ENCODE measurements around the gene CD83. TPM values are rescaled to one million over a fixed set of nuclear protein-coding genes. Genes with fewer than 3 reads are reported as not detected.
"Not testable (repeated sequence)": the region's sequence is repeated elsewhere in the genome, so short reads cannot be mapped to it uniquely, and the experiment has no call there.

The CD83 gene
- total RNA-seq, 1 experiment from 2014 or later, result 6.5 TPM

DNA sequence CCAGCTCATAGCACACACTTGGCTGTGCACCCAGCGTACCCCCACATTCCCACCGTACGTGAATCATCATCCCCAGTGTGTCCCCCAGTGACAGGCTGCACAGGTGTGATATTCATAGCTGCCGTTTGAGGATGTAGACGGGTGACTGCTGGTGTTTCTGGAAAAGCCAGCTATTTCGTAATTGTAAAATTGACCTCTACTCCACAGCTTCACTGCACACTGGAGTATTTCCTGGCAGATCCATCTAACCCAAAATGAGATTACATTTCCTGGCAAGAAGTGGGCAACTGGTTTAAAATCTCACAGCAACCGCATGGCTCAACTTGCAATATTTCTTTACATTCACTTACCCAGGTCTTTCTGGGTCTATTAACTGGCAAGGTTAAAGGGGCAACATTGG is 30.3 kb downstream of the CD83 start:
- intact Hi-C loops (cut with micrococcal nuclease; ENCODE audit: unreplicated experiment), result no loop called here
- Mint-ChIP-seq H3K9me3 (ENCODE audit: low read depth, unreplicated experiment) (no peaks in the 10 kb centered on the region), H3K4me3 (ENCODE audit: low read depth, unreplicated experiment) (no peak overlapping the region), H3K4me1 (ENCODE audit: low read depth, unreplicated experiment) (no peaks in the 10 kb centered on the region), H3K27ac (ENCODE audit: unreplicated experiment) (no peak overlapping the region), H3K36me3 (ENCODE audit: insufficient read depth, unreplicated experiment) (no peaks in the 10 kb centered on the region), H3K27me3 (ENCODE audit: unreplicated experiment) (peaks cover 15% of the 10 kb centered on the region)
- TF ChIP-seq, protein P1, sequence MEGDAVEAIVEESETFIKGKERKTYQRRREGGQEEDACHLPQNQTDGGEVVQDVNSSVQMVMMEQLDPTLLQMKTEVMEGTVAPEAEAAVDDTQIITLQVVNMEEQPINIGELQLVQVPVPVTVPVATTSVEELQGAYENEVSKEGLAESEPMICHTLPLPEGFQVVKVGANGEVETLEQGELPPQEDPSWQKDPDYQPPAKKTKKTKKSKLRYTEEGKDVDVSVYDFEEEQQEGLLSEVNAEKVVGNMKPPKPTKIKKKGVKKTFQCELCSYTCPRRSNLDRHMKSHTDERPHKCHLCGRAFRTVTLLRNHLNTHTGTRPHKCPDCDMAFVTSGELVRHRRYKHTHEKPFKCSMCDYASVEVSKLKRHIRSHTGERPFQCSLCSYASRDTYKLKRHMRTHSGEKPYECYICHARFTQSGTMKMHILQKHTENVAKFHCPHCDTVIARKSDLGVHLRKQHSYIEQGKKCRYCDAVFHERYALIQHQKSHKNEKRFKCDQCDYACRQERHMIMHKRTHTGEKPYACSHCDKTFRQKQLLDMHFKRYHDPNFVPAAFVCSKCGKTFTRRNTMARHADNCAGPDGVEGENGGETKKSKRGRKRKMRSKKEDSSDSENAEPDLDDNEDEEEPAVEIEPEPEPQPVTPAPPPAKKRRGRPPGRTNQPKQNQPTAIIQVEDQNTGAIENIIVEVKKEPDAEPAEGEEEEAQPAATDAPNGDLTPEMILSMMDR (IDR thresholded peaks at IDR 0.05; ENCODE audit: unreplicated experiment), result no peak
- no peak for DNase-seq
- CTCF ChIA-PET, result no interaction called here
- BruUV-seq (replicated peaks), result no TSS peak

DNA sequence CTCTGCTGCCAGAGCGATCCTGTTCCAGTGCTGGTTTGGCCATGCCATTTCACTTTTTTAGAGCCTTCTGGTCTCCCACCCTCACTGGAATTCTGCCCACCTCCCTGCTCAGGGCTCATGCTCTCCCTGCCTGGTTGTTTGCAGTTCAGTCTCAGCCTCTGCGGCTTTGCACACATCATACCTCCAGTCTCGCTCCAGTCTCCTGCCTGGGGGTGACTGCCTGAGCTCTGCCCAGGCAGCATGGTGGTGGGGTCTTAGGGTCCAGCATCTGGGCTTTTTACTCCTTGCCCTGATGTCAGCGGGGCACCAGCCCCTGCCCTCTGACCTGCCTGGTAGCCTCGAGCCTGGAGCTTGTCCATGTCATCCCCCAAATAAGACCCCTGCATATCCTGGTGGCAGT is 30.9 kb downstream of the CD83 start:
- no peaks in the 10 kb centered on the region for H3K9me3 Mint-ChIP-seq (ENCODE audit: low read depth, unreplicated experiment)
- intact Hi-C loops (cut with micrococcal nuclease; ENCODE audit: unreplicated experiment), result no loop called here
- DNase-seq, result no peak
- no peaks in the 10 kb centered on the region for H3K4me1 Mint-ChIP-seq (ENCODE audit: low read depth, unreplicated experiment)
- TF ChIP-seq, protein P1 (IDR thresholded peaks at IDR 0.05; ENCODE audit: unreplicated experiment), result no peak
- CTCF ChIA-PET, result no interaction called here
- H3K36me3 Mint-ChIP-seq (ENCODE audit: insufficient read depth, unreplicated experiment), result no peaks in the 10 kb centered on the region
- H3K27me3 Mint-ChIP-seq (ENCODE audit: unreplicated experiment), result peaks cover 21% of the 10 kb centered on the region
- no peak overlapping the region for H3K4me3 Mint-ChIP-seq (ENCODE audit: low read depth, unreplicated experiment)
- no TSS peak for BruUV-seq (replicated peaks)
- no peak overlapping the region for H3K27ac Mint-ChIP-seq (ENCODE audit: unreplicated experiment)

DNA sequence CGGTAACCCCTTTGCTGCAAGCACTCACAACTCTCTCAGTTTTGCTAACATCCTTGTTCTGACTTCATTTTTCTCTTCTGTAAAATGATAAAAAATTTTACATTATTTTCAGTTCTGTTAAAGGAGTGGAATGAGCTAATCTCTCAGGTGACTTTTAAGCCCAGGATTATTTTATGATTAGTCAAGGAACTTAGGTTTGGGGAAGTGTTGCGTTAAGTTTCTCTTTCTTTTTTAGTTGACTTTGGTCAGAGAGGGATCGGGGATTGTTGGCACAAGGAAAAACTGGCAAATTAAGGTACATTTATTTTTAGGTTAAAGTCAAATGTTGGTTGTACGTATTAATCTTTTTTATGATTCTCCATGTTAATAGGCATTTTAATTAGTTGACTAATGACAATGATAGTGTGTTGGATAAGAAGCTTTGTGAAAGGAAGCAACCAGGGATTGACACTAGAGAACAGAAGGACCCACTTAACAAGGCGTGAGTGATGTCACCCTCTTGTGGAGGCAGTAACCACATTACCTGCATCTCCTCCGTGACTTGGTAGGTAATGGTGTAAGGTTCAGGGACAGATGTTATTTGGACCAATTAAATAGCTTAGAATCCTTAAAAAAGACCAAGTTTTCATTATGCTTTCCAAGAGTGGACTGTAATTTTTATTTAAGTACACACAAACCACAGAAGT is 31.6 kb downstream of the CD83 start:
- BruUV-seq (replicated peaks), result no TSS peak
- Mint-ChIP-seq H3K4me3 (ENCODE audit: low read depth, unreplicated experiment) (no peak overlapping the region), H3K9me3 (ENCODE audit: low read depth, unreplicated experiment) (no peaks in the 10 kb centered on the region), H3K27ac (ENCODE audit: unreplicated experiment) (no peak overlapping the region), H3K36me3 (ENCODE audit: insufficient read depth, unreplicated experiment) (no peaks in the 10 kb centered on the region), H3K4me1 (ENCODE audit: low read depth, unreplicated experiment) (no peaks in the 10 kb centered on the region), H3K27me3 (ENCODE audit: unreplicated experiment) (peaks cover 28% of the 10 kb centered on the region)
- CTCF ChIA-PET, result no interaction called here
- no peak for DNase-seq
- TF ChIP-seq, protein P1 (IDR thresholded peaks at IDR 0.05; ENCODE audit: unreplicated experiment), result no peak
- intact Hi-C loops (cut with micrococcal nuclease; ENCODE audit: unreplicated experiment), result no loop called here

DNA sequence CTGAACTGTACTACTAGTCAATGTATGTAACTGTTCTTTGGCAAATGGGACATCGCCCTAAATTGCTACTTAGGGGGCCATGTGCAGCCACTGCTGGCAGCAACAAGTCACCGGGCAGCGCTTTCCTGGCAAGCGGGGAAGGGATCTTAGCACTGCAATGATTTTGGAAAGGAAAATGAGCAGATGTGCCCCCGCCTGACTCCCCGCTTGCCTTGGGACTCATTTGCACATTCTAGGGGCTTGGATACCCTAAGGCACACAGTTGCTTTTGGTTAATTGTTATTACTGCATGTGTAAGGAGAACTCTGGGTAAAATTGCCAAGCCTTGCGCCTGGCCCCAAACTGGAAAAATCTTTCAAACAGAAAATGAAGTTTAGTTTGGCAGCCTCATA is 32.2 kb downstream of the CD83 start:
- Mint-ChIP-seq H3K4me1 (ENCODE audit: low read depth, unreplicated experiment) (no peaks in the 10 kb centered on the region), H3K4me3 (ENCODE audit: low read depth, unreplicated experiment) (no peak overlapping the region), H3K27ac (ENCODE audit: unreplicated experiment) (no peak overlapping the region), H3K36me3 (ENCODE audit: insufficient read depth, unreplicated experiment) (no peaks in the 10 kb centered on the region), H3K27me3 (ENCODE audit: unreplicated experiment) (peaks cover 31% of the 10 kb centered on the region), H3K9me3 (ENCODE audit: low read depth, unreplicated experiment) (no peaks in the 10 kb centered on the region)
- TF ChIP-seq, protein P1 (IDR thresholded peaks at IDR 0.05; ENCODE audit: unreplicated experiment), result no peak
- no TSS peak for BruUV-seq (replicated peaks)
- no peak for DNase-seq
- intact Hi-C loops (cut with micrococcal nuclease; ENCODE audit: unreplicated experiment), result no loop called here
- CTCF ChIA-PET, result no interaction called here

DNA sequence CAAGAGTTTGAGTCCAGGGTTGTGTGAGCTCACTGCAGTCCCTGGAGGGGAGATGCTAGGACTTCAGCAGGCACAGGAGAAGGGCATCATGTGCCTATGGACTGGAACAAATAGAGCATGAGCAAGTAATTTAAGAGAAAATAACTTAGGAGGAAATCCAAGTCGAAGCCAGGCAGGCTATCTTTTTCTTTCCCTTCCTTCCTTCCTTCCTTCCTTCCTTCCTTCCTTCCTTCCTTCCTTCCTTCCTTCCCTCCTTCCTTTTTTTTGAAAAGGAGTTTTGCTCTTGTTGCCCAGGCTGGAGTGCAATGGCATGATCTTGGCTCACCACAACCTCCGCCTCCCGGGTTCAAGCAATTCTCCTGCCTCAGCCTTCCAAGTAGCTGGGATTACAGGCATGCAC is 33.7 kb downstream of the CD83 start:
- peaks cover 31% of the 10 kb centered on the region for H3K27me3 Mint-ChIP-seq (ENCODE audit: unreplicated experiment)
- DNase-seq; intact Hi-C loops (cut with micrococcal nuclease; ENCODE audit: unreplicated experiment); H3K36me3 Mint-ChIP-seq (ENCODE audit: insufficient read depth, unreplicated experiment); H3K27ac Mint-ChIP-seq (ENCODE audit: unreplicated experiment); H3K4me1 Mint-ChIP-seq (ENCODE audit: low read depth, unreplicated experiment); CTCF ChIA-PET; H3K4me3 Mint-ChIP-seq (ENCODE audit: low read depth, unreplicated experiment); H3K9me3 Mint-ChIP-seq (ENCODE audit: low read depth, unreplicated experiment); BruUV-seq (replicated peaks): not testable (repeated sequence)
